Sigmoid colon (tissue), 4 donors: ENCODE results near the gene BMPER.

Experiments
- CTCF ChIP-seq, 4 experiments: fragments of 450-650 bp in 3 of 4; fragments of 200-600 bp in 1 of 4; IDR thresholded peaks; one replicate each; pipeline ENCODE4 v1.5.1; 2016 to 2019; ENCODE audit warnings: antibody characterized with exemption in 4 of 4, mild to moderate bottlenecking in 3 of 4, moderate library complexity in 2 of 4
- EP300 ChIP-seq, 4 donors: sonication (generic); formaldehyde crosslinking; IDR thresholded peaks; one replicate each; pipeline ENCODE4 v1.6.1; 2017; ENCODE audit warnings: antibody characterized with exemption in 4 of 4
- POLR2A ChIP-seq, 2 donors: fragments of 450-650 bp; IDR thresholded peaks; one replicate each; pipeline ENCODE4 v1.6.1; 2016; ENCODE audit warnings: antibody characterized with exemption in 2 of 2, mild to moderate bottlenecking in 2 of 2, moderate library complexity in 2 of 2
- POLR2AphosphoS5 ChIP-seq, 4 donors: sonication (generic); formaldehyde crosslinking; IDR thresholded peaks; one replicate each; pipeline ENCODE4 v1.6.1; 2017; ENCODE audit warnings: antibody characterized with exemption in 4 of 4

- TF ChIP-seq CTCF (IDR thresholded peaks at IDR 0.05): no peak
- TF ChIP-seq POLR2AphosphoS5 (IDR thresholded peaks at IDR 0.05): no peak
- TF ChIP-seq POLR2A (IDR thresholded peaks at IDR 0.05): no peak
- no peak for TF ChIP-seq EP300 (IDR thresholded peaks at IDR 0.05)
Measured at GRCh38 chr7:33888166-33888565, 17.2 kb upstream of the BMPER start.
